Measurements from ENCODE around the gene TXNRD2.

DNA sequence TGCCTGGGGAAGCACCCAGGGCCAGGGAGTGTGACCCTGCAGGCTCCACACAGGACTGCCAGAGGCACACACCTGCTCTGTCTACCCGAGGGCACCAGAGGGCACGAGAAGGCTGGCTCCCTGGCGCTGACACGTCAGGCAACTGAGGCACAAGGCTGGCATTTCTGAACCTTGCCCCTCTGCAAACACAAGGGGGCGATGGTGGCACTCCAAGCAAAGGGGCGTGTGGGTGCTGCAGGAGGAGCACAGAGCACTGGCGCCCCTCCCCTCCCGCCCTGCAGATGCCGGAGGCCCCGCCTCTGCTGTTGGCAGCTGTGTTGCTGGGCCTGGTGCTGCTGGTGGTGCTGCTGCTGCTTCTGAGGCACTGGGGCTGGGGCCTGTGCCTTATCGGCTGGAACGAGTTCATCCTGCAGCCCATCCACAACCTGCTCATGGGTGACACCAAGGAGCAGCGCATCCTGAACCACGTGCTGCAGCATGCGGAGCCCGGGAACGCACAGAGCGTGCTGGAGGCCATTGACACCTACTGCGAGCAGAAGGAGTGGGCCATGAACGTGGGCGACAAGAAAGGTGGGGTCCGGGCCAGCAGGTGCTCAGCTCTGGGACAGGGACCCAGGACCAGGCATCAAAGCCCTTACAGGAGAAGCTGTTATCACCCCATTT, 20.8 kb upstream of the TXNRD2 start:
- no peak for TF ChIP-seq EZH2 (optimal IDR thresholded peaks at IDR 0.05; ENCODE audit: low read depth, low read length)
- TF ChIP-seq CTCF (IDR thresholded peaks at IDR 0.05; ENCODE audit: low read length): peak; percentile 68
- no peak for TF ChIP-seq EZH2phosphoT487 (IDR thresholded peaks at IDR 0.05; ENCODE audit: low read length)

All from MM.1S (cell line).